PC-9 (cell line): ENCODE data around the gene CLCA1.

Experiments
- CTCF ChIP-seq: fragments of 200-600 bp; sonication (generic); conservative IDR thresholded peaks from 2 replicates; pipeline ENCODE4 v1.6.1; 2017; ENCODE audit warnings: mixed run types, antibody characterized with exemption, mild to moderate bottlenecking, moderate library complexity
- EZH2 ChIP-seq: fragments of 200-600 bp; sonication (generic); IDR thresholded peaks from 2 replicates; pipeline ENCODE4 v1.8.0; 2017; ENCODE audit warnings: antibody characterized with exemption, low read depth

GRCh38 chr1:86471291-86471690, 2.6 kb downstream of the CLCA1 start:
- TF ChIP-seq CTCF (no peak), EZH2 (no peak)
